Astrocyte of the cerebellum (primary cell): ENCODE measurements around the gene EEFSEC.

ENCODE experiments used
- DNase-seq: peaks from one replicate; pipeline ENCODE4 v3.0.0-alpha.2; 2011; ENCODE audit warnings: low read depth
- H3K4me3 ChIP-seq: 2 replicates; pipeline ENCODE4 v1.5.1; 2011; ENCODE audit warnings: mild to moderate bottlenecking, low read depth, low read length, moderate library complexity
- CTCF ChIP-seq: IDR thresholded peaks from 2 replicates; pipeline ENCODE4 v1.5.1; 2012; ENCODE audit warnings: low read length, low read depth, moderate library complexity, mild to moderate bottlenecking; ENCODE audit errors: missing control alignments
- in situ Hi-C: cut with HindIII; loops from 2 replicates; pipeline ENCODE4 v1.10.0; 2017; ENCODE audit warnings: low sequenced_read_pairs

The EEFSEC gene

DNA sequence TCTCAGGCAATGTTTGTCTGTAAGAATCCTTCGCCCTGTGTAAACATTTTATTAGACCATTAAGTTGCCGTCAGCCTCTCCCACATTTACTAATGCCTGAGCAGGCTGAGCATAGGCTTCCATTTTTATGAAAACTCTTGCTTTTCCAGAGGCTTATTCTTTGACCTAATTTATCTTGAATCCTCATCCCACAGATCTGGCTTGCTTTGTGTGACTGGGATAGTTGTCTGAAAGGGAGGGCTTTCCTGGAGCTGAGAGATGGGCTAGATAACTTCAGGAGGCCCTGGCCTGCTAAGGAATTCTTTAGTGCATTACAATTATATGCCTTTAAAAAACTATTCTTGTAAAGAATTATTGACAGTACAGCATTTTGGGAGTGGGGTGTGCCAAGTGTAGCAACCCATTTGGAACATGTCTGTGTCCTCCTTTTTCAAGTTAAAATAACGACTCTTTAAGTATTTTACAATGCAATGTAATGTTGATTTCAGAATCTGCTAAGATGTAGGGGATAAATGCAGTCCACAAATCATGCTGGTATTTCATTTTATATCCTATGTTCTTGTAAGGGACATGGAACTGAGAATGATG lies 52.4 kb downstream of the EEFSEC start:
- no peak for DNase-seq
- H3K4me3 ChIP-seq, result no peak overlapping the region
- in situ Hi-C loops, result no loop called here
- TF ChIP-seq CTCF, result no peak

- H3K4me3 ChIP-seq, result no peak overlapping the region
- DNase-seq, result no peak
- no peak for TF ChIP-seq CTCF
- in situ Hi-C loops, result no loop called here
These were observed 54.7 kb downstream of the EEFSEC start for GRCh38 chr3:128207951-128208350.

DNA sequence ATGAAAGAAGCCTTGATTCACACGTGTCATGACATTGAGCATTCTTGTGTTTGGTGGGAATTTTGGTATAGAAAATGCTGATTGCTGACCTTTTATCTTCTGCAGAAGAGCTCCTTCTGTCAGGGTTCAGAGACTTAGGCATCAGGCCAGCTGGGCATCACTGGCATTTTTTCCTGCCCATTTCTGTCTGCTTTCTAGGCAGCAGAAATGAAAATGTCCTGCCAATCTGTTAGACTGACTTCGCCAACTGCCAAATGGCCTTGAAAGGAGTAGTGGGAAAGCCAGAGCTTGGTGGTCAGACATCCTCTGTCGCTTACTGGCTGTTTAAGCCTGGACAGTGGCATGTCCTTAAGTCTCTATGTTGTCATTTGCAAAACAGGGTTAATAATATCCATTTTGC lies 57.4 kb downstream of the EEFSEC start:
- no peak overlapping the region for H3K4me3 ChIP-seq
- no peak for DNase-seq
- TF ChIP-seq CTCF, result no peak
- in situ Hi-C loops, result no loop called here

- no peak for DNase-seq
These were observed 60.8 kb downstream of the EEFSEC start for GRCh38 chr3:128214056-128214455.

DNA sequence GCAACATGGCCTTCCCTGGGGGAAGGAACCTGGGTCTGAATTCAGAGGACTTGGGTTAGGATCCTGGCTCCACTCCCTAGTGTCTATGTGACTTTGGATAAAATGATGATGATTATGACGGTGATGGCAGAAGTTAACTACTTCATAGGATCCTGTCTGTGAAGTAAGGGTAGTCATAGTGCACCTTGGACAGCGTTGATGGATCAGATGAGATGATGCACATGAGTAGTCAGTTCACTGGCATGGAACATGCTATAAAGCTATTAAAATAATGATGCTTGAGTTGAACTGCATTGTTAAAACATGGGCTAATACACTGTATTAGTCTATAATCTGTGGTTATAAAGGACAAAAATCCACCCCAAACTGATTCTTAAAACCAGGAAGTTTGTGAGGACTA lies 62.0 kb downstream of the EEFSEC start:
- in situ Hi-C loops, result no loop called here
- TF ChIP-seq CTCF, result no peak
- no peak overlapping the region for H3K4me3 ChIP-seq
- DNase-seq, result no peak

More at GRCh38 chr3:128214056-128214455, 60.8 kb downstream of the EEFSEC start:
- in situ Hi-C loops, result no loop called here
- H3K4me3 ChIP-seq, result no peak overlapping the region
- TF ChIP-seq CTCF, result no peak

- no peak for DNase-seq
- in situ Hi-C loops, result no loop called here
- TF ChIP-seq CTCF, result no peak
- H3K4me3 ChIP-seq, result no peak overlapping the region
These were observed 62.7 kb downstream of the EEFSEC start for GRCh38 chr3:128215800-128216495.
